Activated naive CD4-positive, alpha-beta T cell treated with anti-CD3 and anti-CD28 coated beads for 36 hours (primary cell): ENCODE data around the gene NEK6. TPM values are rescaled to one million over a fixed set of nuclear protein-coding genes. Genes with fewer than 3 reads are reported as not detected.

Source experiments
- CTCF ChIA-PET: fragments of 350-600 bp; sonication (Branson Sonifier 250); formaldehyde crosslinking; loops from one replicate; lab custom pipeline; 2021; ENCODE audit warnings: antibody characterized with exemption; lab: Charles Lee
- DNase-seq: peaks from one replicate; pipeline ENCODE4 v3.0.0-alpha.2; 2020
- H3K27ac Mint-ChIP-seq: one replicate; pipeline ENCODE4 v1.8.0; 2021; ENCODE audit warnings: mild to moderate bottlenecking, mixed read lengths
- H3K27me3 Mint-ChIP-seq: one replicate; pipeline ENCODE4 v1.8.0; 2021; ENCODE audit warnings: low read depth, mixed read lengths
- H3K36me3 Mint-ChIP-seq: one replicate; pipeline ENCODE4 v1.8.0; 2021; ENCODE audit warnings: low read depth, mixed read lengths
- H3K4me1 Mint-ChIP-seq: one replicate; pipeline ENCODE4 v1.8.0; 2021; ENCODE audit warnings: low read depth, mixed read lengths
- H3K4me3 Mint-ChIP-seq: one replicate; pipeline ENCODE4 v1.8.0; 2021; ENCODE audit warnings: mild to moderate bottlenecking, moderate library complexity, mixed read lengths
- H3K9me3 Mint-ChIP-seq: one replicate; pipeline ENCODE4 v1.8.0; 2021; ENCODE audit warnings: mixed read lengths
- intact Hi-C: fragments of 100-400 bp; cut with micrococcal nuclease; formaldehyde crosslinking; loops from one replicate; pipeline ENCODE4 v1.15.1; 2023
- total RNA-seq, 2 experiments: library from RNA; stranded (reverse); gene quantifications; one replicate each; pipeline ENCODE4 v1.2.3, GENCODE V29; 2021

NEK6 gene
- total RNA-seq, 2 experiments from 2014 or later = 0.89 to 1.5 TPM

- H3K4me3 Mint-ChIP-seq = no peak overlapping the region
- intact Hi-C loops = no loop called here
- CTCF ChIA-PET = no interaction called here
- H3K27ac Mint-ChIP-seq = no peak overlapping the region
- no peaks in the 10 kb centered on the region for H3K9me3 Mint-ChIP-seq
- DNase-seq = no peak
- H3K4me1 Mint-ChIP-seq = no peaks in the 10 kb centered on the region
- no peaks in the 10 kb centered on the region for H3K36me3 Mint-ChIP-seq
- H3K27me3 Mint-ChIP-seq = no peaks in the 10 kb centered on the region
These were observed 17.0 kb downstream of the NEK6 start for GRCh38 chr9:124274738-124275137.

- Mint-ChIP-seq H3K9me3 (no peaks in the 10 kb centered on the region), H3K36me3 (no peaks in the 10 kb centered on the region), H3K27ac (no peak overlapping the region), H3K4me1 (no peaks in the 10 kb centered on the region), H3K27me3 (no peaks in the 10 kb centered on the region), H3K4me3 (no peak overlapping the region)
- CTCF ChIA-PET = no interaction called here
- intact Hi-C loops = no loop called here
- DNase-seq = no peak
These were observed 19.7 kb downstream of the NEK6 start for GRCh38 chr9:124277420-124277819.

- Mint-ChIP-seq H3K27ac (no peak overlapping the region), H3K4me1 (no peaks in the 10 kb centered on the region), H3K4me3 (no peak overlapping the region), H3K36me3 (no peaks in the 10 kb centered on the region), H3K9me3 (no peaks in the 10 kb centered on the region), H3K27me3 (no peaks in the 10 kb centered on the region)
- no peak for DNase-seq
- intact Hi-C loops = no loop called here
- CTCF ChIA-PET = no interaction called here
These were observed 20.3 kb downstream of the NEK6 start for GRCh38 chr9:124278054-124278540.

GRCh38 chr9:124279531-124280175 is 21.9 kb downstream of the NEK6 start:
- Mint-ChIP-seq H3K4me3 (no peak overlapping the region), H3K27me3 (no peaks in the 10 kb centered on the region)
- intact Hi-C loops = no loop called here

GRCh38 chr9:124280176-124280691 is 22.5 kb downstream of the NEK6 start:
- DNase-seq = no peak
- Mint-ChIP-seq H3K9me3 (no peaks in the 10 kb centered on the region), H3K36me3 (no peaks in the 10 kb centered on the region), H3K27me3 (no peaks in the 10 kb centered on the region), H3K27ac (no peak overlapping the region), H3K4me3 (no peak overlapping the region), H3K4me1 (no peaks in the 10 kb centered on the region)
- intact Hi-C loops = no loop called here
- CTCF ChIA-PET = interaction anchor here (1.1 kb wide), 1 partner anchor 153 kb away, joined by 4 read pairs; no protein-coding TSS in a partner anchor

More at GRCh38 chr9:124279531-124280175, 21.9 kb downstream of the NEK6 start:
- no peaks in the 10 kb centered on the region for H3K36me3 Mint-ChIP-seq
- H3K27ac Mint-ChIP-seq = no peak overlapping the region
- no peak for DNase-seq
- no peaks in the 10 kb centered on the region for H3K4me1 Mint-ChIP-seq
- no peaks in the 10 kb centered on the region for H3K9me3 Mint-ChIP-seq
- CTCF ChIA-PET = interaction anchor here (0.8 kb wide), 1 partner anchor 12 kb away, joined by 5 read pairs; no protein-coding TSS in a partner anchor

- Mint-ChIP-seq H3K9me3 (no peaks in the 10 kb centered on the region), H3K27me3 (no peaks in the 10 kb centered on the region), H3K4me1 (peaks cover 12% of the 10 kb centered on the region), H3K36me3 (no peaks in the 10 kb centered on the region), H3K27ac (no peak overlapping the region), H3K4me3 (no peak overlapping the region)
- CTCF ChIA-PET = no interaction called here
- DNase-seq = no peak
- intact Hi-C loops = no loop called here
These were observed 24.2 kb downstream of the NEK6 start for GRCh38 chr9:124281931-124282371.

- intact Hi-C loops = no loop called here
- CTCF ChIA-PET = no interaction called here
- Mint-ChIP-seq H3K27me3 (no peaks in the 10 kb centered on the region), H3K4me3 (no peak overlapping the region), H3K4me1 (peaks cover 13% of the 10 kb centered on the region), H3K9me3 (no peaks in the 10 kb centered on the region), H3K36me3 (no peaks in the 10 kb centered on the region), H3K27ac (no peak overlapping the region)
- no peak for DNase-seq
These were observed 24.9 kb downstream of the NEK6 start for GRCh38 chr9:124282442-124283227.

GRCh38 chr9:124283228-124283814 is 25.6 kb downstream of the NEK6 start:
- intact Hi-C loops = no loop called here
- no peaks in the 10 kb centered on the region for H3K27me3 Mint-ChIP-seq
- H3K9me3 Mint-ChIP-seq = no peaks in the 10 kb centered on the region
- no peaks in the 10 kb centered on the region for H3K36me3 Mint-ChIP-seq
- CTCF ChIA-PET = no interaction called here
- DNase-seq = no peak
- peaks cover 13% of the 10 kb centered on the region for H3K4me1 Mint-ChIP-seq
- H3K4me3 Mint-ChIP-seq = no peak overlapping the region
- H3K27ac Mint-ChIP-seq = no peak overlapping the region

GRCh38 chr9:124284237-124284831 is 26.6 kb downstream of the NEK6 start:
- Mint-ChIP-seq H3K9me3 (no peaks in the 10 kb centered on the region), H3K4me1 (peaks cover 13% of the 10 kb centered on the region), H3K27ac (no peak overlapping the region), H3K4me3 (no peak overlapping the region), H3K27me3 (no peaks in the 10 kb centered on the region), H3K36me3 (no peaks in the 10 kb centered on the region)
- CTCF ChIA-PET = no interaction called here
- DNase-seq = no peak
- intact Hi-C loops = no loop called here

- Mint-ChIP-seq H3K4me1 (peaks cover 13% of the 10 kb centered on the region), H3K36me3 (no peaks in the 10 kb centered on the region), H3K27me3 (no peaks in the 10 kb centered on the region), H3K27ac (no peak overlapping the region), H3K4me3 (no peak overlapping the region), H3K9me3 (no peaks in the 10 kb centered on the region)
- intact Hi-C loops = no loop called here
- DNase-seq = no peak
- CTCF ChIA-PET = no interaction called here
These were observed 27.2 kb downstream of the NEK6 start for GRCh38 chr9:124284940-124285441.

GRCh38 chr9:124285490-124285889 is 27.7 kb downstream of the NEK6 start:
- CTCF ChIA-PET = no interaction called here
- intact Hi-C loops = no loop called here
- no peak overlapping the region for H3K4me3 Mint-ChIP-seq
- no peaks in the 10 kb centered on the region for H3K36me3 Mint-ChIP-seq
- no peak overlapping the region for H3K27ac Mint-ChIP-seq
- H3K9me3 Mint-ChIP-seq = no peaks in the 10 kb centered on the region
- no peak for DNase-seq
- peaks cover 13% of the 10 kb centered on the region for H3K4me1 Mint-ChIP-seq
- no peaks in the 10 kb centered on the region for H3K27me3 Mint-ChIP-seq

GRCh38 chr9:124285903-124286291 is 28.1 kb downstream of the NEK6 start:
- H3K36me3 Mint-ChIP-seq = no peaks in the 10 kb centered on the region
- H3K4me1 Mint-ChIP-seq = peaks cover 13% of the 10 kb centered on the region
- H3K4me3 Mint-ChIP-seq = no peak overlapping the region
- H3K27me3 Mint-ChIP-seq = no peaks in the 10 kb centered on the region
- intact Hi-C loops = loop anchor here (1.0 kb wide), 1 partner anchor 32 kb away; no protein-coding TSS in a partner anchor
- no peak overlapping the region for H3K27ac Mint-ChIP-seq
- no peaks in the 10 kb centered on the region for H3K9me3 Mint-ChIP-seq
- CTCF ChIA-PET = no interaction called here
- peak; percentile 50 for DNase-seq
